ENCODE results near the gene SYPL2.
"Not testable (repeated sequence)": the region's sequence is repeated elsewhere in the genome, so short reads cannot be mapped to it uniquely, and the experiment has no call there.

Gene SYPL2

DNA sequence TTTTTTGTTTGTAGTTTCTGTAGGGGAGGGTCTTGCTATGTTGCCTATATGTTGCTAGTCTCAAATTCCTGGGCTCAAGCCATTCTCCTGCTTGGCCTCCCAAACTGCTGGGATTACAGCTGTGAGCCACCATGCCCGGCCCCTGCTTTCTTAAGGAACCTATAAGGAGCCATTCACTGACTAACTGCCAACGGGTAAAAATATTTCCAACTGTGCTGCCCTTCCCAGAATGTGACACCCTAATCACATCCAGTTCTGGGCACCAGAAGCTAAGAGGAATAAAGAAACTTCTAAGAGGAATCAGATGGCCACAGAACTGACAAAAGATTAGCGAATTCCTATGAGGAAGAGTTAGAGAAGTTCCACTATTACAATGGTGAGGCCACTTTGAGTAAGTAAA is 6.4 kb downstream of the SYPL2 start:
- DNase-seq (ENCODE audit: low read depth) = no peak

DNA sequence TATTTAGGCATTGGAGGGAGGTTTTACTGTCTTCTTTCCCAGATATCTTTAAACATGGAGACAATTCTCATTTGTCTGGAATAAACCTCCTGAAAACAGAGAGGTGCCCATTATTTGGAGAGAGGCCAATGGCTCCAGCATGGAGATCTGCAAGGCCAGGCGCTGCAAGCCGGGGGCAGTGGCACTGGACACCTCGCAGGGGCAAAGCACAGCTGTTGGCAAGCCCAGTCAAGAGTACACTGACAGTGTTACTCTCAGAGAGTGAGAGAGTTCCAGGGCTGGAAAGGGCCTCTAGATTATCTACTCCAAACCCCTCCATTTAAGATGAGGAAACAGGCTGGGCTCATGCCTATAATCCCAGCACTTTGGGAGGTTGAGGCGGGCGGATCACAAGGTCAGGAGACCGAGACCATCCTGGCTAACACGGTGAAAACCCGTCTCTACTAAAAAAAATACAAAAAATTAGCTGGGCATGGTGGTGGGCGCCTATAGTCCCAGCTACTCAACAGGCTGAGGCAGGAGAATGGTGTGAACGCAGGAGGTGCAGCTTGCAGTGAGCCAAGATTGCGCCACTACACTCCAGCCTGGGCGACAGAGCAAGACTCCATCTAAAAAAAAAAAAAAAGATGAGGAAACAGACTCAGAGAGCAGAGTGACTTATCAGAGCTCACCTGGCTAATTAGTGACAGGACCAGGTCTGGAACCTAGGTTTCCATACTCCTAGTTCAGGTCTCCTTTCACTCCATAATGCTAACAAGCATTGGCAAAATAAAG is 7.1 kb downstream of the SYPL2 start:
- not testable (repeated sequence) for DNase-seq (ENCODE audit: low read depth)

DNA sequence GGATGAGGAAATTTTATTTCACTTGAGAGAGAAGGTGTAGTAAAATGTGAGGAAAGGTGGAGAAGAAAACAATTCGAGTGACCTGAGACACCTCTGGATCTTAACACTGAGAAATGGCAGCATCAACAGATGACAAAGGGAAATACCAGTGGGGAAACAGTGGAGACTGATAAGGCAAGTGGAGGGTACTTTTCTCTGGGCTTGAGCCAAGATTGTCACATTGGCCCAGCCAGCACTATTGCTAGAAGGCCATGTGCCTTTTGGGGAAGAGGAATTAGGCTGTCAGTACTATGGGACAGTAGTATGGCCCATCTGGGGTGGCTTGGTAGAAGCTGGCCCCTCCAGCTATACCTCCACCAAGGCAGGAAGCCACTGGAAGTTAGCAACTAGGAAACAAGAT is 8.4 kb downstream of the SYPL2 start:
- no peak for DNase-seq (ENCODE audit: low read depth)

DNA sequence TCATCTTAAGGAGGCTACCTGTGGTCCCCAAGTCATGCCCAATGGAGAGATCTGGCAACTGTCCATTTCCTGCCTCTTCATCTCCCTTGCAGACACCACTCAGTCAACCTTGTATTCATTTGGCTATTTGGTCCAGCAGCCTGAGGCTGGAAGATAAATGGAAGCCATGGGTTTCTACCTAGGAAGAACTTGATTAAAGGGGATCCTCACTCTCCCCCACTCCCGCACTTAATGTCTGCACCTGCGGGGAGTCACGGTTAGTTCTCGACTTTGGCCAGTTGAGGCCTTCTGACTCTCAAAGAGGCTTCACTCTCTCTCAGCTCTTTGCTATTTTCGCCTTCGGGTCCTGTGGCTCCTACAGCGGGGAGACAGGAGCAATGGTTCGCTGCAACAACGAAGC is 8.9 kb downstream of the SYPL2 start:
- no peak for DNase-seq (ENCODE audit: low read depth)

DNA sequence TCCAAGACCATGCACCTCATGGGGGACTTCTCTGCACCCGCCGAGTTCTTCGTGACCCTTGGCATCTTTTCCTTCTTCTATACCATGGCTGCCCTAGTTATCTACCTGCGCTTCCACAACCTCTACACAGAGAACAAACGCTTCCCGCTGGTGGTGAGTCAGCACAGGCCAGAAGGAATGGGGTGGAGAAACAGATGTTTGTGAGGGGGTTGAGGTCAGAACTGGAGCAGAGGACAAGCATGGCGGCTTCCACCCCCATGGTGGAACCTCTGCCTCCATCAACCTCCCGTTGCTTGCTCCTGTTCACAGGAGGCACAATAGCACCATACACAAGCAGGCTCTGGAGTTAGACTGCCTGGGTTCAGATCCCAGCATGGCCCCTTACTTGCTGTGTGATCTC is 10.5 kb downstream of the SYPL2 start:
- DNase-seq (ENCODE audit: low read depth) = no peak

DNA sequence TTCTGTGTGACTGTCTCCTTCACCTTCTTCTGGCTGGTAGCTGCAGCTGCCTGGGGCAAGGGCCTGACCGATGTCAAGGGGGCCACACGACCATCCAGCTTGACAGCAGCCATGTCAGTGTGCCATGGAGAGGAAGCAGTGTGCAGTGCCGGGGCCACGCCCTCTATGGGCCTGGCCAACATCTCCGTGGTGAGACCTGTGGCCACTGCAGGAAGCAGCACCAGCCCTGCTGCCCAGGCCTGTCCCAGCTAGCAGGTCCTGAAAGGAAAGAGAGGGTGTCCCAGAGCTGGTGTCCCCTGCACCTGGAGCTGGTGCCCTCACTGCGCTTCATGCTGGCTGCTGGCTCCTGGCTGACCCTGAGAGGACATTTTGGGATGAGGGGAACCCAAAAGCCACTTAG is 11.5 kb downstream of the SYPL2 start:
- DNase-seq (ENCODE audit: low read depth) = no peak

DNA sequence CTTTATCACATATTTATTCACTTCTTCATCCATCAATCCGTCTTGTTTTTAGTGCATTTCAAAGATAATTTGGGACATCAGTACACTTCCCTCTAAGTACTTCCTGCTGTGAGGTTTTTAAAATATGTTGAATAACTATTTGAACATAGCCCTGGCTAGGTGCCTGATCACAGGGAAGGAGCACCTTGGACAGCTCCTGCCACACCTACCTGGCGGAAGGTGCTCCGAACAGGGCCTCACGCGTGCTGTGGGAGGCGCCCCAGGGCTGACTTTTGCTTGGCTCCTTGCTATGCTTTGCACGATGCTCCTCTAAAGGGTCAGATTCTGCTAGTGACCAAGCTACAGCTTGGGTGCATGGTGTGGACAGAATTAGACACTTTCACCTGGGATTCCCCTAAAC is 12.5 kb downstream of the SYPL2 start:
- no peak for DNase-seq (ENCODE audit: low read depth)

DNA sequence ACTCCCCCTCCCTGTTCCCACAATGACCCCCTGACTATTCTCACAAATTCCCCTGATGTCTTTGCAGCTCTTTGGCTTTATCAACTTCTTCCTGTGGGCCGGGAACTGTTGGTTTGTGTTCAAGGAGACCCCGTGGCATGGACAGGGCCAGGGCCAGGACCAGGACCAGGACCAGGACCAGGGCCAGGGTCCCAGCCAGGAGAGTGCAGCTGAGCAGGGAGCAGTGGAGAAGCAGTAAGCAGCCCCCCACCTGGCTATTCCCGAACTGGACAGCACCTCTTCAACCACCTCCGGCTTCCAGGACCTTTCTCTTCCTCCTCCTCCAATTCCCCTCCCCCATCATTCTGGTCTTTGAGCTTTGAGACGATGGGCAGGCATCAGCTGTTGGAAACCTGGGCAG is 13.0 kb downstream of the SYPL2 start:
- no peak for DNase-seq (ENCODE audit: low read depth)

DNA sequence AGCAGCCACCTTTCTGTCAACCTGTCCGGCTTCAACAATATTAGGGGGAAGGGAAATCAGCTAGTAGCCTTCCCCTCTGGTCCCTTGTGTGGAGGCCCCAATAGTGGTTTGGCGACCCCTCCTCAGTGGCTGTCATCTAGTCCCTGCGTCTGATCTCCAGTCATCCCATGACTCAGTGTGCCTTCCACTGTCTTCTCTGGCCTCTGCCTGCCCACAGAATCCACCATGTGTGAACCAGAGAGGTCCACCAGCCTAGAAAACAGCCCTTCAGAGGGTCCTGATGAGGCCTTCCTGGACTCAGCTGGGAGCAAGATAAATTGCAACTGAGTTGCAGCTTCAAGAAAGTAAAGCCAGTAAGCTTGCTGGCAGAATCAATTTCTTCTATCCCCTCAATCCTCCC is 13.6 kb downstream of the SYPL2 start:
- DNase-seq (ENCODE audit: low read depth) = no peak

DNA sequence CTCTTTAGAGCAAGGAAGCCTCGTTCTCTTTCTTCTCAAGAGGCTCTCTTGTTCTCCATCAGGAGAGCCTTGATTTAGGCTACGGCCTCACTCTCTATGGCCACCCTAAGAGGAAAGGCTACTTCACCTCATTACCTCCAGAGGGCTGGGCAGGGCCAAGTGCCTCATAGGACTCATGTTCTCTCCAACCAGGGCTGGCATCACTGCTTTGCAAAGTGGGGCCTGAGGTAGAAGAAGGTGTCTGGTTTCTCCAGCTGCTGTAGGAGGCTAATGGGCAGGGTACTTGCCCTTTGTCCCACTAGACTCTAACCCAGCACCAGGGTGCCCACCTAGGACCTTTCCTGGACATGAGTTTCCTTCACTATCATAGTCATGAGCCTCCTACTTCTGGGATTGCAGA is 15.3 kb downstream of the SYPL2 start:
- no peak for DNase-seq (ENCODE audit: low read depth)

DNA sequence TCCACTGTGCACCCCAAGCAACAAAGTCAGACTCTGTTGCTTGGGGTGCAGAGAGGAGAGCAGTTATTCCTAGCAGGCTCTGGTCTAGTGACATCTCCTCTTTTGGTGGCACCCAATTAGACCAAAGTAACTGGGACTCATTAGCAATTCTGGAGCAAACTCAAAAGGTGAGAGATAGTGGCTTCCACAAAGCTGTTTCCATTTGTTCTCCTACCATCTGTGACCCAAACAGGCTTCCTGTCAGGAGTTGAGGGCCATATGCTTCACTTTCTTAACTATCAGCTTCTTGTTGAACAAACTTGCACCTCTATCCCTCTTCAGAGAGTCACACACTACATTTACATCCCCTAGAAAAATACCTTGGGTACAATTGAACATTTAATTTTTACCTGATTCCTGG is 15.9 kb downstream of the SYPL2 start:
- DNase-seq (ENCODE audit: low read depth) = no peak

DNA sequence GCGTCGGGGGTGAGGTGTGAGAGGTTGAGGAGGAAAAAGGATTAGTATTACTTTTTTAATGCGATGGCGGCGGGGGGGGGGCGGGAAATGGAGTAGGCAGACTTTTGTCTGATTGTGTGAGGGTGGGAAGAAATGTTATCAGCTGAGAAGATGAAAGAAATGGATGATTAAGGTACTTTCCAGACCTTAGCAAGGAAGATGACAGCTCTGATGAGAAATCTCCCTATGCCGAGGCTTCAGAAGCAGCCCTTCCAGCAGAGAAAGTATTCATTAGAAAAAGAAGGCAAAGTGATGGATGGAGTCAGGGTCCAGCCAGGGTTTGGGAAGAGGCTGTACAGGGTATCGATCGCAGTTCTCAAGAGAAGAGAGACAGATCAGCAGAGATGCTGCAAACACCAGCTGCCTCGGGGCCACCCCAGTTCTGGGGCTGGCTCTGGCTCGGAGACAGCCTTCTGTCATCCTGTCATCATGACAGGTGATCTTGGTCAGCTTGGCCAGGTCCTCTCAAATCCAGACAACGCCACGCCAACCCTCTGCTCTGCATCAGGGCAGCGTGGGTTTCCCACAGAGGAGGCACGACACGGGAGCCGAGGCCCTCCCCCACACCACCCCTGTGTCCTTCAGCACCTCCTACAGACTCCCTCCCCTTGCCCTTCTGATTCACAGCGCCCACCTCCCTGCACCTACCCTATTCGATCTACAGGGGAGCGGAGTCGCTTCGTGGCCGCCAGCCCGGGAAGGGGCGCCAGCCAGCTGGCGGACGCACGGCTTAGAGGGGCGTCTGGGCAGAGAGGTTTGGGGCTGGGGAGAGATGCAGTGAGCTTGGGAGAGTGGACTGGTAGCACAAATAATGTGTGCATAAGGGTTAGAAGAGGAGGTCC is 16.7 kb downstream of the SYPL2 start:
- no peak for DNase-seq (ENCODE audit: low read depth)

DNA sequence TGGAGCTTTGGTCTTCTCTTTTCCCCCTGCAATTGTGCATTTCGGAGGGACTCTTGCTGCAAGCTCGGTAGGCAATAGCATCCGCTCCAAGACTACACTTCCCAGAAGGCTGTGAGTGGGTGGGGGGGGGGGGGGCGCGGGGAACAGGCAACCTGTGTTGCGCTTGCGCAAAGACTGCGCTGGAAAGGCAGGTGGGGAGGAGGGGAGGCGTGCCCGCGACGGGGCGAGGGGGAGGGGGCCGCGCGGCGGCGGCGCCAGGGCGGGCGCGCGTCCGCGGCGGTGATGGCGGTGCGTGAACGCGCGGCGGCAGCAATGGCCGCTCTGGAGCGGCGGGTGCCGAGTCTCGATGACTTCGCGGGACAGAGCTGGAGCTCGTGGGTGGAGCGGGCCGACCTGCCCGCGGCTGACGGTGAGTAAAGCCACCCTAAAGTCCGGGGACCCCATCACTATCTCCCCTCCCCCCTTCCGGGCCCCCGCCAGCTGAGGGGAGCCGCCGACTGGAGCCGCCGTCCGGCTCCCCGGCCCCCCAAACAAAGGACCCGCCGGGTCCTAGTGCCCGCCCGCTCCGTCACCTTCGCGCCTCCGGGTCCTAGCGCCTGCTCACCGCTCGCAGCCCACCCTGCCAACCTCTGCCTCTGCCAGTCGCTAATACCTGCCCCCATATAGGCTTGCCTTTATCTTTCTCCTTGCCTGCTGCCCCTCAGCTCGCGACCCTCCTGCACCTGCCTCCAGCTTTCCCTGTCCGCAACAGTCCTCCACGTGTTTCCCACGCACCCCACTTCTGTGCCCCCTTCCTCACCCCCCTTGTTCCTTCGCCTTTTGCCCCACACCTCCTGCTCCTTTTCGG is 17.5 kb downstream of the SYPL2 start, which contains the start of gene ATXN7L2:
ATXN7L2 (plus strand) TSS at position 234 of the 847 bp plus-strand sequence; CDS start at position 283, 49 bp downstream.
- peak; percentile 88 for DNase-seq (ENCODE audit: low read depth)

DNA sequence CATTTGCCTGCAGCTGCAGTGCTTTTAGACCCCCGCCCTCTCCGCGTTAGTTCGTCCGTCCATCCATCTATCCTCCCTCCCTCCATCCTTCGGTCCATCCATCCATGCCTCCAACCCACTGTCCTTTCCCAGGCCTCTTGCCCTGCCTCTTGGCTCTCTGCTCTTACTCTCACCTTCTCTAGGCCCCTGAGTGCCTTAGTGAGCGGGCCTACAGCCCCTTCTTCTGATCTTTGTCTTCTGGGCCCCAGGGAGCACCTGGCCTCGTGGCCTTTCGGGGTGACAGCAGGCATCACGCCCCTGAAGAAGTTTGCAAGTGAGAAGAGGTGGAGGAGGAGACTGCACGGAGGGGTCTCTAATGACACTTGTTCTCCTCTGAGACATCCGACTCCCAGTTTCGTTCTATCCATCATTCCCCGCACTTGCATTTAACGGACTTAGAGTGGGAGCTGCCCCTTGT is 18.2 kb downstream of the SYPL2 start:
- no peak for DNase-seq (ENCODE audit: low read depth)

DNA sequence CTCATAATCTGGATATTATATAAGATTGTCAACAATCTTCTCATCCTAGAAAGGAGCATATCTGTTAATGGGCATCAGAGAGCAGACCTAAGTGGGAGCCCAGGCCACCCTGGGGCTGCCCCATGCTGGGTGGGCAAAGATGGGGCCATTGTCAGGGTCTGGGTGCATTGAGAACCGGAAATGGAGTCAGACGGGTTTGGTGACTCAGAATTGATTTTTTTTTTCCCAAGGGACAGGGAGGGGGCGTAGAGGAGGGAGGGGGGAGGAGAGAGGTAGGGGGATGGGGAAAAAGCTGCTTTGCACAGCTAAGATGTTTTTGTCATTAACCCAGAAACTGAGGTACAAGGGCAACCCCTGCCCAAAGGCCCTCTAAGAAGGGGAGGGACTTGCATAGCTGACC is 18.7 kb downstream of the SYPL2 start:
- no peak for DNase-seq (ENCODE audit: low read depth)

DNA sequence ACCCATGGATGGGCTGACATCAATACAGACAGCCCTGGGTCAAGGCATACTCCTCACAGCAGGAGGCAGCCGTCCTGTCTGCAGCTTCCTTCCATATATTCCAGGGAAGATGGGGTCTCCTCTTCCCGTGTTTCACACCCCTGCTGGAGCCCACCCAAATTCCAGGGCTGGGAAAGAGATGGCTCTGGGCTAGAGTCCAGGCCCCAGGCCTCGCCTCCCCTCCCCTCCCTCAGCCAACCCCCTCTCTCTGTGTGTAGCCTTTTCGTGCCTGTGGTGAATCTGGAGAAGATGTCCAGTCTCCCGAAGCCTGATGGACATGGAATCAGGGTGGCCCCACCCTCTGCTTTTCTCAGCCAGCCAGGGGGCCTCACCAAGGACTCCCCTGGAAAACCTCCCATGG is 20.9 kb downstream of the SYPL2 start:
- no peak for DNase-seq (ENCODE audit: low read depth)

DNA sequence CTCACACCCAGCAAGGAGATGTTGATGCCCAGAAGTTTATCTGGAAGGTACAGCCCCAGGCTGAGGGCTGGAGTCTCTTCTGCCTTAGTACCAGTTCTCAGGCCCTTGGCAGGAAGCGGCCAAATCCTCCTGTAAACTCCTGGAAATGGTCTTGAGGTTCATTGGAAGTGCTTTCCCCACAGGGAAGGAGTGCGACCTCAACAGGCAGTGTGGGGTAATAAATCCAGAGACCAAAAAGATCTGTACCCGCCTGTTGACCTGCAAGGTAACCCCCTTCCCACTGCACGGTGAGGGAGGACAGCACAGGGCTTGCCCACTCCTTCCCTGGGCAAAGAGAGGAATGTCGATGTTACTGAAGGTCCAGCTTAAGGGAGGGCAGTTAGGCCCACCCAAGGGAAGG is 21.9 kb downstream of the SYPL2 start:
- no peak for DNase-seq (ENCODE audit: low read depth)

DNA sequence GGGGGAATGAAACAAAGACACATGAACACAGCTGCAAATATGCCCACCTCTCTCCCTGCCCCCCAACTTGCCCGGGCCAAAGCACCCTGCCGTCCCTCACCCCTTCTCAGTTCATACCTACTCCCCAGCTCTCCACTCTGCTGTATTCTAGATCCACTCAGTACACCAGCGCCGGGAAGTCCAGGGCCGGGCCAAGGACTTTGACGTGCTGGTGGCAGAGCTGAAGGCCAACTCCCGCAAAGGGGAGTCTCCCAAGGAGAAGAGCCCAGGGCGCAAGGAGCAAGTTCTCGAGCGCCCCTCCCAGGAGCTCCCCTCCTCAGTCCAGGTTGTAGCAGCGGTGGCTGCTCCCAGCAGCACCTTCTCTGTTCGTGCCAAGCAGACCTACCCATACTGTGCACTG is 22.4 kb downstream of the SYPL2 start:
- no peak for DNase-seq (ENCODE audit: low read depth)

DNA sequence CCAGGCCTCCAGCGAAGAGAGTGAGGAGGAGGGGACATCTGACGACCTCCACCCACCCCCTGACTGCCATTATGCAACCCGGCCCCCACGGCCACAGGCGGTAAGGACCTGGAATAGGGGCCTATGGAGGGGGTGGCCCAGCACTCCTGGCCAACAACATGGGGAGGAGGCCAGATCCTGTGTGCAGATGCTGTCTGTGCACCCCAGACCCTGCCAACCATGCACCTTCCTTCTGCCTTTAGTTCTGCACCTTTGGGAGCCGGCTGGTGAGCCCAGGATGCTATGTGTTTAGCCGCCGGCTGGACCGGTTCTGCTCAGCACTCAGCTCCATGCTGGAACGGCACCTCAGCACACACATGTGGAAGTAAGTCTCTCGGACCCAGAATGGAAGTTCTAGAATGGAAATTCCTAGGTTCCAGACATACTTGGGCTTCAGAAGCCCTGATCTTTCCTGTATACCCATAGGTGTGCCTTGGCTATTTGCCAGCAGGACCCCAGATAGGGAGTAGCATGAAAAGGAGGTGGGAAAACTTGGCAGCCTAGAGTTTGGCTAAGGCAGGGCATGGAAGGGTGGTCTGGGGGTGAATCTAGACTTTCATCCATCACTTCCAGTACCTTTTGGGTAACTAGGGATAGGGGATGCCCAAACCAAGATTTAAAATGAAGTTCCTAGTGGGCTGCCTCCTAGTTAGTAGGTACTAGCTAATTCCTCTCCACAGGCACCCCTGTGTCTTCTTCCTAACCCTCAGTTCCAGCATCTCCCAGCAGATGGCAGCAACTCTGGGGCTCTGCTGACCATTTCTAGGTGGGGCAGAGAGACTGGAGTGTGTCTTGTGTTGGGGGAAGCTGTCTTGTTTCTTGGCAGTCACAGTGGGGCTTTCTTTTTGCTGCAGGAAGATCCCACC is 23.9 kb downstream of the SYPL2 start:
- peak; percentile 51 for DNase-seq (ENCODE audit: low read depth)

DNA sequence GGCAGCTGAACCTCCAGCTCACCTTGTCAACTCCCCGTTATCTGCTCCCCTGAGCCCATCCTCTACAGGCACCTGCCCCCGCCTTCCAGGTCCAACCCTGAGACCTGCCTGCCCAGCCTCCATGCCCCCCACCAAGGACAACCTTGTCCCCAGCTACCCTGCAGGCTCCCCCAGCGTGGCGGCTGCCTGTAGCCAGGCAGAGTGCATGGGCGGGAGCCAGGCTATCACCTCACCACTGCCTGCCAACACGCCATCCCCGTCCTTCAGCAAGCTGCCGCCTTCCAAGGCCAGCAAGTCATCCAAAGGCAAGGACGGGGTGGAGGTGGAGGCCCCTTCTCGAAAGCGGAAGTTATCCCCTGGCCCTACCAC is 24.6 kb downstream of the SYPL2 start:
- DNase-seq (ENCODE audit: low read depth) = no peak

DNA sequence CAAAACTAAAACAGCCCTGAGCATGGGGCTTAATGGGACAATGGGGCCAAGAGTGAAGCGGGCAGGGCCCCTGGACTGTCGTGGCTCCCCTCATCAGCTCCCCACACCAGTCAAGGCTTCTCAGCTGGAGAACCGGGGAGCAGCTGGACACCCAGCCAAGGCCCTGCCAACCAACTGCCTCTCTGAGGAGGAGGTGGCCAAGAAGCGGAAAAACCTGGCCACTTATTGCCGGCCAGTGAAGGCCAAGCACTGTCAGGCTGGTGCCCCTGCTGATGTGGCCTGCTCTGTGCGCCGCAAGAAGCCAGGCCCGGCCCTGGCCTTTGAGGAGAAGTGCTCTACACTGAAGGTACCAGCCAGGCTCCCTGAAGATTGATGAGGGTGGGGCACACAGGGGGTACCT is 25.0 kb downstream of the SYPL2 start:
- DNase-seq (ENCODE audit: low read depth) = no peak
